ENCODE data around the gene HOXB7.

The HOXB7 gene

GRCh38 chr17:48598736-48599135, 12.1 kb downstream of the HOXB7 start:
- DNase-seq (ENCODE audit: low read depth) = no peak
- no peak overlapping the region for H3K4me3 ChIP-seq (ENCODE audit: low read length)
- TF ChIP-seq, protein P1, sequence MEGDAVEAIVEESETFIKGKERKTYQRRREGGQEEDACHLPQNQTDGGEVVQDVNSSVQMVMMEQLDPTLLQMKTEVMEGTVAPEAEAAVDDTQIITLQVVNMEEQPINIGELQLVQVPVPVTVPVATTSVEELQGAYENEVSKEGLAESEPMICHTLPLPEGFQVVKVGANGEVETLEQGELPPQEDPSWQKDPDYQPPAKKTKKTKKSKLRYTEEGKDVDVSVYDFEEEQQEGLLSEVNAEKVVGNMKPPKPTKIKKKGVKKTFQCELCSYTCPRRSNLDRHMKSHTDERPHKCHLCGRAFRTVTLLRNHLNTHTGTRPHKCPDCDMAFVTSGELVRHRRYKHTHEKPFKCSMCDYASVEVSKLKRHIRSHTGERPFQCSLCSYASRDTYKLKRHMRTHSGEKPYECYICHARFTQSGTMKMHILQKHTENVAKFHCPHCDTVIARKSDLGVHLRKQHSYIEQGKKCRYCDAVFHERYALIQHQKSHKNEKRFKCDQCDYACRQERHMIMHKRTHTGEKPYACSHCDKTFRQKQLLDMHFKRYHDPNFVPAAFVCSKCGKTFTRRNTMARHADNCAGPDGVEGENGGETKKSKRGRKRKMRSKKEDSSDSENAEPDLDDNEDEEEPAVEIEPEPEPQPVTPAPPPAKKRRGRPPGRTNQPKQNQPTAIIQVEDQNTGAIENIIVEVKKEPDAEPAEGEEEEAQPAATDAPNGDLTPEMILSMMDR (conservative IDR thresholded peaks at IDR 0.05; ENCODE audit: low read depth, low read length) = no peak

DNA sequence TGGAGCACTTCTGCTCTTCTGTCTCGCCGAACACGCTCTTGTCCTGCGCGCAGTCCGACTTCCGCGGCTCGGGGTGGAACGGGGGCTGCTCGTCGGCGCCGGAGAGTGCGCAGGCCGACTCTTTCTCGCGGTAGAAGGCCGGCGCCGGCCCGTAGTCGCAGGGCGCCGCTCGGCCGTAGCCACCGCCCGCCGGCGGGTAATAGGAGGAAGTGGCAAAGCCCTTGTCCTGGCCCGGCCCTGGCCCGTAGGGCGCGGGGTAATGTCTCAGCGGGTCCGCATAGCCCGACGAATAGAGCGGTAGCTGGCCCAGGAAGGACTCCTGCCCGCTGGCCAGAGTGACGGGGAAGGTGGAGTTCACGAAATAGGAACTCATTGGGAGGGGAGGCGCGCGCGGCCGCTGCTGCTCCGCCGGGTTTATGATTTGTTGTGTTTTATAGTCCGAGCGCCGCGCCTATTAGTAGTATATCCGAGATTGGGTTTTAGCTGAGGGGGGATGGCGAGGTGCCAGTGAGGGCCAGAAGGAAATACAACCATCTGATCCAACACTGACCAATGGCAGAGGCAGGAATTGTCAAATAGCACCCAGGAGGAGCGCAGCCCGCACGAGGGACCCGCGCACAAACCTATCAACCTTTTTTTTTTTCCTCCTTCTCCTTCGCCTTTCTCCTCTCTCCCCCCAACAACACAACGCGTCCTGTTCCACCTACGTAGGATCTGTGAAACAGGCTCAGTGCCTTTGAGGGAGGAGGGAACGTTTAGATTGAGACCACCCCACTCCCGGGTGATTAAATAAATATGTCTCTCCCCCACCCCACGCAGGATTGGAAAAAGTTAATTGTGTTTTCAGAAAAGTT, 12.8 kb downstream of the HOXB7 start:
- no peak for DNase-seq (ENCODE audit: low read depth)
- TF ChIP-seq, protein P1 (conservative IDR thresholded peaks at IDR 0.05; ENCODE audit: low read depth, low read length) = no peak
- no peak overlapping the region for H3K4me3 ChIP-seq (ENCODE audit: low read length)

- no peak for DNase-seq (ENCODE audit: low read depth)
- H3K4me3 ChIP-seq (ENCODE audit: low read length) = no peak overlapping the region
- TF ChIP-seq, protein P1 (conservative IDR thresholded peaks at IDR 0.05; ENCODE audit: low read depth, low read length) = no peak
Observed at GRCh38 chr17:48597528-48597777, 13.4 kb downstream of the HOXB7 start.

DNA sequence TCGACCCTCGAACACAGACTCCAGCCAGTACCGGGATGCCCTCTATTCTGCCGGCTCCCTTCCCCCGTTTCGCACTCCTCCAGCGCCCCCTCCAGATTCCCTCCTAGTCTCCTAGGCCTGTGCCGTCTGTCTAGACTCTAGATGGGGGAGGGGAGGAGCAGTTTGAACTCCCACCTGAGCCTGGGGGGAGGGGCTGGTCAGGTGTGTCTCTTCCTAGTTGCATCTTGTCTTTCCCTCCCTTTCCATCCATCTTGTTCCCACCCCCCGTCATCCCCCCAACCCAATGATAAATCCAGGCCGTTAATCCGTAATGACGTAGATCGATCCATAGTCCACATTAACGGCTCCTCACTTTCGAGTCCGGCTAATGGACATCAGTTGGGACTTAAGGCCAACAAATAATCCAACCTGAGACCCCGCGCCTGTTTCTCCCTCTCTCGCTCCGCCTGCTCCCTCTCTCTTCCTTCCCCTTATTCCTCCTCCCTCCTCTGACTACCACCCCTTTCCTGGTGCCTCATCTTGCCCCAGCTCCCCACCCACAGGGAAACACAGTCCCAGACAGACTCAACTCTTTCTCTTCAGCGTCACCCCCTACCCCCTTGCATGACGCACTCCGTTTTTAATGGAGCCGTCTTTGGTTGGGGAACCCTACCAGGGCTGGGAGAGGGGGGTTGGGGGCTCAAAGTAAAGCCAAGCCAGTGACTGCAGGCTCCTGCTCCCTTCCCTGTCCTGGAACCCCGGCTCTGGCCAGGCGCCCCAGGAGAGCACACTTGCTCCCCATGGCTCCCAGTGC, 13.9 kb downstream of the HOXB7 start:
- DNase-seq (ENCODE audit: low read depth) = no peak
- no peak overlapping the region for H3K4me3 ChIP-seq (ENCODE audit: low read length)
- TF ChIP-seq, protein P1 (conservative IDR thresholded peaks at IDR 0.05; ENCODE audit: low read depth, low read length) = no peak

- H3K4me3 ChIP-seq (ENCODE audit: low read length) = no peak overlapping the region
- TF ChIP-seq, protein P1 (conservative IDR thresholded peaks at IDR 0.05; ENCODE audit: low read depth, low read length) = no peak
- no peak for DNase-seq (ENCODE audit: low read depth)
Observed at GRCh38 chr17:48596000-48596734, 14.7 kb downstream of the HOXB7 start.

DNA sequence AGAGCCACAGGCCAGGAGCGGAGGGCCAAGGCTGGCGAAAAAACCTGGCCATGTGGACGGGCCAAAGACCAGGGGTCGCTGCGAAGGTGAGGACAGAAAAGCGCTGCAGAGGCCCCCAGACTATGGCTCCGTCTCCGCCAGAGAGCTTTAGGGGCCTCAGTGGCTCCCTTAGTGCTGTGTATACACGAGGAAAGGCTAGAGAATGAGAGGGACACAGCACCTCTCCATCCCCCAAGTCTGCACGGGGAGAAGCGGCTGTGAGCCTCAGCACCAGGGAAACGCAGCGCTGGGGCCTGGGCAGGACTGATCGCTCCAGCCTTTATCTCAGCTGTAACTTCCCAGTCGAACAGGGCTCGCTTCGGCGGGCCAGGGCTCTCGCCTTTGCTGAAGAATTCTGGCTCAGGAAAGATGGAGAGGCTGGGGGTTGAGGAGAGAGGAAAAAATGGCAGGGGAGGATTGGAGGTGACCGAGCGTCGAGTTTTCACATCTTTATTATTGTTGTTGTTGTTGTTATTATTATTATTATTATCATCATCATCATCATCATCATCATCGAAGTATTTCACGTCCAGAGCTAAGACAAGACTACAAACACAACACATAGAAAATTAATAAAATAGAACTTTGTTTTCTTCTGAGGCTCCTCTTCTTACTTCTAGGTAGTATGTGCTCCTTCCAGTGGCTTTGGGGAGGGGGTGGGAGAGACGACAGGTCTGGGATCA, 15.4 kb downstream of the HOXB7 start:
- H3K4me3 ChIP-seq (ENCODE audit: low read length) = no peak overlapping the region
- no peak for DNase-seq (ENCODE audit: low read depth)
- TF ChIP-seq, protein P1 (conservative IDR thresholded peaks at IDR 0.05; ENCODE audit: low read depth, low read length) = no peak

All from retinal pigment epithelial cell (primary cell).